ENCODE measurements around the gene RGMA. TPM values are rescaled to one million over a fixed set of nuclear protein-coding genes. Genes with fewer than 3 reads are reported as not detected.

Gene RGMA
- total RNA-seq, 1 donor = 6.1 TPM

- TF ChIP-seq CTCF (IDR thresholded peaks at IDR 0.05; ENCODE audit: insufficient read depth, low read length) = no peak
Measured at GRCh38 chr15:93127286-93127685, 38.3 kb upstream of the RGMA start.

GRCh38 chr15:93126599-93126998, 37.6 kb upstream of the RGMA start:
- TF ChIP-seq CTCF (IDR thresholded peaks at IDR 0.05; ENCODE audit: insufficient read depth, low read length) = no peak
- no peak overlapping the region for H3K4me3 ChIP-seq (ENCODE audit: low read depth, low read length)
- peak; percentile 4 for DNase-seq (ENCODE audit: low read depth)

More at GRCh38 chr15:93127286-93127685, 38.3 kb upstream of the RGMA start:
- no peak for DNase-seq (ENCODE audit: low read depth)
- H3K4me3 ChIP-seq (ENCODE audit: low read depth, low read length) = no peak overlapping the region

GRCh38 chr15:93126148-93126547, 37.1 kb upstream of the RGMA start:
- DNase-seq (ENCODE audit: low read depth) = no peak
- TF ChIP-seq CTCF (IDR thresholded peaks at IDR 0.05; ENCODE audit: insufficient read depth, low read length) = no peak
- no peak overlapping the region for H3K4me3 ChIP-seq (ENCODE audit: low read depth, low read length)

GRCh38 chr15:93124126-93124525, 35.1 kb upstream of the RGMA start:
- no peak for TF ChIP-seq CTCF (IDR thresholded peaks at IDR 0.05; ENCODE audit: insufficient read depth, low read length)

GRCh38 chr15:93121973-93122910, 33.2 kb upstream of the RGMA start:
- H3K4me3 ChIP-seq (ENCODE audit: low read depth, low read length) = no peak overlapping the region
- no peak for TF ChIP-seq CTCF (IDR thresholded peaks at IDR 0.05; ENCODE audit: insufficient read depth, low read length)
- peak; percentile 3 for DNase-seq (ENCODE audit: low read depth)

More at GRCh38 chr15:93124126-93124525, 35.1 kb upstream of the RGMA start:
- no peak for DNase-seq (ENCODE audit: low read depth)
- H3K4me3 ChIP-seq (ENCODE audit: low read depth, low read length) = no peak overlapping the region

GRCh38 chr15:93121107-93121506, 32.1 kb upstream of the RGMA start:
- no peak for TF ChIP-seq CTCF (IDR thresholded peaks at IDR 0.05; ENCODE audit: insufficient read depth, low read length)
- DNase-seq (ENCODE audit: low read depth) = no peak
- no peak overlapping the region for H3K4me3 ChIP-seq (ENCODE audit: low read depth, low read length)
